Stimulated activated CD4-positive, alpha-beta T cell treated with anti-CD3 and anti-CD28 coated beads, Interleukin-1b, Interleukin-23, amount 100 ng/mL, for 48 hours (primary cell): ENCODE data around the gene TUBE1.
"Not testable (repeated sequence)": the region's sequence is repeated elsewhere in the genome, so short reads cannot be mapped to it uniquely, and the experiment has no call there.

Source experiments
- DNase-seq: peaks from one replicate; pipeline ENCODE4 v3.0.0-alpha.2; 2020

Gene TUBE1

GRCh38 chr6:112062966-112063365, 24.3 kb downstream of the TUBE1 start:
- no peak for DNase-seq

DNA sequence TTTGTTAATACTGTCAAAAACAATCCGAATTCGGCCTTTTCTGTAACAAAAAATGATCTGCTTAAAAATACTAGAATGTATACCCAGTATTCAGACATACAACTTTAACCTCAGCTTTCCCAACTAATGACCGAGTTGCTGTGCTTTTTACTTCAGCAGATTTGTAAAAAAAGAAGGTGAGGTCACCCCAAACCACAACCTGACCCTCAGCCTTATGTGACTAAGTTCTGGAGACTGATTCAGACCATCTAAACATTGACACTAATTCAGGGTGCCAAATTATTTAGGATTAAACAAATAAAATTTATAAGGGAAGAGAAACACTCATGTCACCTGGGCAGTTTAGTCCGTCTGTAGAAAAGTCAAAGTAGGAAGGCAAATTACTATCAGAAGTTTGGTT, 25.7 kb downstream of the TUBE1 start:
- DNase-seq = no peak

- no peak for DNase-seq
These were observed 28.8 kb downstream of the TUBE1 start for GRCh38 chr6:112058243-112059032.

DNA sequence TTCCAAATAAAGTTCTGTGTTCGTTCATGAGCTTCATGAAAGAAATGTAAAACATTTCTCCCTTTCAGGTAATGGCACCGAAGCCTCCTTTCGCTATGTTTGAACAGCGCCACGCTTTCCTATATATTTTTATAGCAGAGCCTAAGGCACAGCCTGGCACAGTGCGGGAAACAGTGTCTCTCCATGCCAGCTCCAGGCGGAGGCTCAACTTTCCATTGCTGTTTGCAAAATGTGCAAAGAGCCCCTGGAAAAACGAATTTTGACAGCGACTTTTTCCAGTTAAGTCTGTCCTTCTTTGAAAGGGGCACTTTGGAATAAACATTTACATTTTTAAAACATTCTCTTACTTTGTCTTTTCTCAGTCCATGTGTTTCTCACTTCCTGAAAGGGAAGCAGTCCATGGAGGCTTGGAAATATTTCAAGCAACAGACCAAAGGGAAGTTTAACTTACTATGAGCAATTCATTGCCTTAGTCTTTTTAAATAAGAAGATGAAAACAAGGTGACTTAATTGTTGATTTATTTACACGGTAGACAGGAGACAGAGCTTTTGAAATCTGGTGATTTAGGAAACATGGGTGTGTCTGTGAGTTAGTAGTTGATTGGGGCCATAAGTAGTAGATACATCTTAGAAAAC, 32.6 kb downstream of the TUBE1 start:
- DNase-seq = no peak

- DNase-seq = no peak
These were observed 33.3 kb downstream of the TUBE1 start, which contains the start of gene CCN6 for GRCh38 chr6:112054001-112054400. Gene CCN6, plus strand, starts transcription at chr6:112054104. Its CDS starts 254 bp downstream, at chr6:112054358.

- not testable (repeated sequence) for DNase-seq
These were observed 36.0 kb downstream of the TUBE1 start for GRCh38 chr6:112051251-112051740.

GRCh38 chr6:112050429-112050828, 36.9 kb downstream of the TUBE1 start:
- no peak for DNase-seq

GRCh38 chr6:112049996-112050395, 37.3 kb downstream of the TUBE1 start:
- DNase-seq = no peak

DNA sequence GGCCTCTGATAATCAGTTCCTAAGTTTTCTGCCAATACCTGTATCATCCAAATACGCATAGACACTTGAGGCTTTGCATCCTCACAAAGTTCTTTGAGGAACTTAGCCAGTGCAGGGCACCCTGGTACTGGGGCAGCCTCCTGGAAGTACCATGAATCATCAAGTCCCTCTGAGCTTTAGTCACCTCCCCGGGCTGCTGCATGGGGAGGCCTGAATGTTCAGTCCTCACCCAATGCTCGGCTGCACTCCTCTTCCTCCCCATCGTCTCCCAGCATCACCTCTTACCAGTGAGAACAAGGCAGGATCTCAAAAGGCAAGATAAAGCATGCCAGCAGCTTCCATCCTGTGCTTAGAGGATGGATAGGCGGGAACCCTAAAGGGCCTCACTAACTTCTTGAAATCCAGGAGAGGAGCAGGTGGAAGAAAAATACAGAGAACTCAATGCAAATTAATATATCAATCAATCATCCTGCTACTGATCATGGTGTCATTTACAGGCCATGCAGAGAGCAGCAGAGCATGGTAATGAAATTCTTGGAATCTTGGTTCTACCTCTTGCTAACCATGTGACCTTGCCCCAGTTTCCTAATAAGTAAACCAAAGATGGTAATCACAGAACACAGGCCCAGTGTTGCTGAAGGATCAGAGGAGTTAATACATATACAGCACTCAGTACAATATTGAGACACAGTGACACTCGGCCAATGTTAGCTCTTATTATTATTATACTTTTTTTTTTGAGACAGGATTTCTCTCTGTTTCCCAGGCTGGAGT, 38.1 kb downstream of the TUBE1 start:
- no peak for DNase-seq

DNA sequence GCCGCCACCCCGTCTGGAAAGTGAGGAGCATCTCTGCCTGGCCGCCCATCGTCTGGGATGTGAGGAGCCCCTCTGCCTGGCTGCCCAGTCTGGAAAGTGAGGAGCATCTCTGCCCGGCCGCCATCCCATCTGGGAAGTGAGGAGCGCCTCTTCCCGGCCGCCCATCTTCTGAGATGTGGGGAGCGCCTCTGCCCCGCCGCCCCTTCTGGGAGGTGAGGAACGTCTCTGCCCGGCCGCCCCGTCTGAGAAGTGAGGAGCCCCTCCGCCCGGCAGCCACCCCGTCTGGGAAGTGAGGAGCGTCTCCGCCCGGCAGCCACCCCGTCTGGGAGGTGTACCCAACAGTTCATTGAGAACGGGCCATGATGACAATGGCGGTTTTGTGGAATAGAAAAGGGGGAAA, 39.8 kb downstream of the TUBE1 start:
- DNase-seq = not testable (repeated sequence)

- no peak for DNase-seq
These were observed 42.4 kb downstream of the TUBE1 start for GRCh38 chr6:112044856-112045255.

DNA sequence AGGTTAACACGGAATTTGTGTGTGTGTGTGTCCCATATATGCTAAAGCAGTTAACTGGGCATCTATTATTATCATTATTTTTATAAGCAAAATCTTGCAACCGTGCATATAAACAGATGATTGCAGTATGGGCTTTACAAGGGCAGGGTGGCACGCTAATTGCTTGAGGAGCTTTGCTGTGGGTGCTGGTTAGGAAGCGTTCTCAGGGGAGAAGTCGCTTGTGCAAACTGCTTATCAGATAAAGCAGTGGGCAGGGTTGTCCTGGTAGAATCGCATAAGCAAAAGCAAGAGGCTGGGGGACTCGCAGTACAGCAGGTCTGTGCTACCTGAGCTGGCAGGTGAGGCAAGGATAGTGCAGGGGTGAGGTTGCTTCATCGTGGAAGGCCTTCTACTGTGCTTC, 43.1 kb downstream of the TUBE1 start:
- DNase-seq = no peak

GRCh38 chr6:112043032-112044007, 44.0 kb downstream of the TUBE1 start:
- DNase-seq = peak; percentile 94

DNA sequence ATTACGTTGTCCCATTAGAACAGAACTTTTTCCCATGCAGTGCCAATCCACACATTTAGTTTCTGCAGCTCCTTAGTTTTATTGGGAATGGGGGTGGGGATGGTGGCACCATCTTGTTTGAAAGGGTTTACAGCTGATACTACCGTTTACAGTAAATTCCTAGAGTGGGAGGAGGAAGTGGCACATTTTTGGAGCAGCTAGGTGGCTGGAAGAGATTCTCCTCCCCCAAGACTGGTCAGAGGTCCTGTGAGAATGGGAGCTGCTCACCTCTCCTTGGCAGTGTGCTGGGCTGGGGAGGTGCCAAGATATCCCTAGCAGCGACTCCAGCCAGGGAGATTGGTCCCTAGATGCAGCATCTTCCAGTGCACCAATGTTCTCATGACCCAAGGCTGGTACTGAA, 45.7 kb downstream of the TUBE1 start:
- no peak for DNase-seq

GRCh38 chr6:112040956-112041355, 46.3 kb downstream of the TUBE1 start:
- DNase-seq = no peak

GRCh38 chr6:112039431-112039770, 47.9 kb downstream of the TUBE1 start:
- no peak for DNase-seq

- DNase-seq = no peak
These were observed 48.4 kb downstream of the TUBE1 start for GRCh38 chr6:112038756-112039430.

DNA sequence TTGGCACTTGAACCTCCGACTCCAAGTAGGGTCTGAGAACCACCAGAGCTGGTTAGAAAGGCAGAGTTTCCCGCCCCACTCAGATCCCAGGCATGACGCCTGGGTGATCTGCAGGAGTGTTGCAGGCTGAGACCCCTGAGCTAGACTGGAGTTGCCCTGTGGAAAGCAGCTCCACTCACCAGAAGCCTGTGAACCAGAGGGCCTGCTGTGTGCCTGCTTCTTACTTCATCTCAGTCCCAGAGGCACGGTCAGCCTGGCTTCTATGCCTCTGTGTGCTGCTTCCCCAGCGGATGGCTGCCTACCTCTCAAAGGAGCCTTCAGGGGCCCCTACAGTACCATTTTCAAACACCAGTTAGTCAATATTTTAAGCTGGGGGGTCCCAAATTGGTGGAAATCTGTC, 49.0 kb downstream of the TUBE1 start:
- no peak for DNase-seq

DNA sequence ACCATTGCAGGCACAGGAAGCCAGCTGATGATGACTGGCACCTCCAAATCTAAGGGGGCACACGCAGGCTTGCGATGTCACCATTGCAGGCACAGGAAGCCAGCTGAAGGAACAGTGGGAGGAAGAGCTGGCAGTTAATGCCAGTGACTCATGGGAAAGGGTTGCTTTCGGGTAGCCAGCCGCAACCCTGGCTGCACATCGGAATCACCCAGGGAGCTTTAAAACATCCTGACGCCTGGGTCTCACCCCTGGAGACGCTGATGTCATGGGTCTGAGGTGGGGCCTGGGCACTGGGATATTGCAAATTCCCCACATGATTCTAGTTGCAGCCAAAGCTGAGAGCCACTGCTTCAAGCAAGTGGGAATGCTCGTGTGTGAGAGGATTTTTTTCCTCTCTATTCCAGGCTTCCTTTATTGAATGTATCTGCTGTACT, 49.5 kb downstream of the TUBE1 start:
- peak; percentile 25 for DNase-seq

- DNase-seq = peak; percentile 39
These were observed 51.1 kb downstream of the TUBE1 start for GRCh38 chr6:112036088-112036637.

GRCh38 chr6:112034616-112034995, 52.7 kb downstream of the TUBE1 start:
- no peak for DNase-seq
